Hematopoietic multipotent progenitor cell treated with erythropoietin and hydrocortisone succinate and interleukin-3 and kit ligand, for 6 days (in vitro differentiated cells): ENCODE data around the gene SLPI.
A peak's percentile ranks its signal among the peaks of the same experiment; 100 is the strongest.

Experiments used
- DNase-seq: peaks from one replicate; pipeline ENCODE4 v3.0.0-alpha.2; 2015

The SLPI gene, protein sequence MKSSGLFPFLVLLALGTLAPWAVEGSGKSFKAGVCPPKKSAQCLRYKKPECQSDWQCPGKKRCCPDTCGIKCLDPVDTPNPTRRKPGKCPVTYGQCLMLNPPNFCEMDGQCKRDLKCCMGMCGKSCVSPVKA

DNA sequence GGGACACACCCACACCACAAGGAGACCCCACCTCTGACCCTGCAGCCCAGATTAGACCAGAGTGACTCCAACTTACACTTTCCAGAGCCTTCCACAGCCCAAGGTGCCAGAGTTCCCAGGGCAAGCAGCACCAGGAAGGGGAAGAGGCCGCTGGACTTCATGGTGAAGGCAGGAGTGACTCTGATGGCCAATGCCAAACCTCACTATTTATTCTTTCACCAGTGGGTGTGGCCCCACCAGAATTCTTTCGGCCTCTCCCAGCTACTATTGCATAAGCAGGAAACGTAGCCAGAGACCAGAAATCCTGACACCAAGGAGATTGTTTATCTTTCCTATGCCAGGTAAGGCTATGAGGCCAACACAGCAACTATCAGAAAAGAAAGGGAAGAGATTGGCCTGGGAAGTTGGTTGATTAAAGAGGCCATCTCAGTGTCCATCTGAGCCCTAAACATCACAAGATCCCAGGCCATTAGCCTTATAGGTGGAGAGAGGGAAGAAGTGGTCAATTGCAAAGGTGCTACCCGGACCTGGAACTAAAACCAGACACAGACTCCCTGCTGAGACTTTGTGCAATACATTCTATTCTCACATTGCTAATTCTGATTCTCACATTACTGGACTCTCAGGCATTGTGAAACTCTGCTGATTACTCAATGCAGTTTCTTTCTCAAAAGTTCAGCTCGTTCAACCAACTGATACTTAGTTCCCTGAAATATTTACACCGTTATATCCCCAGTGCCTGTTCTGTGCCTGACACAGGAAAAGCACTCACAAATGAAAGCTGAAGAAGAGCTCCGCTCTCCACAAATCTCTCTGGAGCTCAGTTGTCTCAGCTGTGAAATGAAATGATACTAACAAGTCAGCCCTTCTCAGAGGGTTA lies at the start of gene SLPI:
Gene SLPI (minus strand): TSS at position 182 of the 880 bp plus-strand sequence. CDS start 21 bp downstream, at position 161.
- DNase-seq, result peak; percentile 62

DNA sequence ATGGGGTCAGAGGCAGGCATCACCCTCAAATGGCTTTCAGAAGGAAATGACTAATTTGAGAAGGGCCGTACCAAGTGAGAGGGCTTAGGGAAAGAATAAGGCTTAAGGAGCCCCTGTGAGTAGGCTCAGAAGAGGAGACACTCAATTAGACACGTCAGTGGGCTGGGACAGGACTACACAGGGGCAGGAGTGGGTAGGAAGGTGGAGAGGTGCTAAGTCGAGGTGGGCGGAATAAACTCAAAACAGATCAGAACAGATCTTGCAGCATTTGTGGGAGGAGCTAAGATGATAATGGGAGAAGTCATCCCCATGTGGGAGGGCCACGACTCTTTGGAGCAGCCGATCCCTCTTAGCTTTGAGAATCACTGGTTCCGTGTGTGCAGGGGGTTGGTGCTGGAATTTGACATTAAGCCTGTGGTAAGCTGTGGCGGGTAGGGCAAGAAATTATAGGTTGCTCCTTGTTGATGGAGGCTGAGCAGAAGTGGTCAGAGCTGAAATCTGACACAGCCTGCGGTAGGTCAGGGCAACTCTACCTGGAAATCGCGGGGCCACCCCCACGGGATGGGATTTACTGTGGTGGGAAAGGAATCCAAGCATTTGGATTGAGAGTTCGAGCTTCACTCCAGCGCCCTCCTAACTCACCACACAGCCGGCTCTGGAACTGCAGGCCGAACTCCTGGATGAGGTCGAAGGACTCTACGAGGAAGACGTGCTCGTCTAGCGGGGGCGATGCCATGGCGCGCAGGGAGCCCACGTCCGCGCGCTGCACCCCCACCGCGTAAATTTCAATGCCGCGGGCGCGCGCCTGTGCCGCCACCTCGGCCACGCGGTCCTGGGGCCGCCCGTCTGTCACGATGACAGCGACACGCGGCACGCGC lies 49.5 kb upstream of the SLPI start:
- DNase-seq, result no peak

DNA sequence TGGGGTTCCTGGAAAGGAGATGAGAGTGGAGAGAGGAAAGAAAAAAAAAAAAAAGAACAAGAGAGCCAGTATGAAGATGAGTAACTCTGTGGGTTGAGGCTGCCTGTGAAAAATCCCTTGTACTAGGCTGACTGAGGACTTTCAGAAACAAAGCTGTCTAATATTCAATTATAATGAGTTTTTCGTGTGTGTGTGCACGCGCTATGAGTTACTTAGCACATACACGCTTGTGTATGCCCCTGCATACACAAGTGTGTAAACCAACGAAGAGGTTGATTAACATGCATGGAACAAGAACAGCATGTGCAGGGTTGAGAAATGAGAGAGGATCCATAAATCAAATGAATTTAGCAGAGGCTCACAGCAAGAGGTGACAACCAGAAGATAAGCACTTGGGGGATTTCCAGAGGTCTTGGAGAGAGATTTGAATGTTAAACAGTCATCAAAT lies 47.5 kb upstream of the SLPI start:
- DNase-seq, result no peak

DNA sequence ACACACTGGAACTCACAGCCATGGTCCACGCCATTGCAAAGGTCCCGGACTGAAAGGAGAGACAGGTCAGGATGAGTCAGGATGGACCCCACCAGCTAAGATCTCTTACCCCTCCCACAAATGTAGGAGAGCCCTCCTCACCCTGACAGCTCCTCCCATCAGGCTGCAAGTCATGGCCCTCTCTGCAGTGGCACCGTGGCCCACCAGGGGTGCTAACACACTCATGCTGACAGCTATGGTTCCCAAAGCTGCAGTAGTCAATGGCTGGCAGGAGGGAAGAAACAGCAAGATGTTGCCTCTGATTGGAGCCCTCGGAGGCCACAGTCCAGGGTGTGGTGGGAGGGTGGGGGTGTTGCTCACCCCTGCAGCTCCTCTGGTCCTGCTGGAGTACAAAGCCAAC lies 46.6 kb upstream of the SLPI start:
- peak; percentile 86 for DNase-seq

DNA sequence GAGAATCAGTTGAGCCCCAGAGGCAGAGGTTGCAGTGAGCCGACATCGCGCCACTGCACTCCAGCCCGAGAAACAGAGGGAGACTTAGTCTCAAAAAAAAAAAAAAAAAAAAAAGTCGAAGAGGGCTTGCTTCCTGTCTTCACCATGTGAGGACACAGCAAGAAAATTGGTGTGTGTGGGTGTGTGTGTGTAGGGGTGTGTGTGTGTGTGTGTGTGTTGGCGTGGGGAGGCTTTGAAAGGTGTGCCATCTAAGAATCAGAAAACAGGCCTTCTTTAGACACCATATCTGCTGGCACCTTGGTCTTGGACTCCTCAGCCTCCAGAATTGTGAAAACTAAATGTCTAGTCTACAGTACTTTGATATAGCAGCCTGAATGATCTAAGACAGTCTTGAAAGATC lies 45.4 kb upstream of the SLPI start:
- no peak for DNase-seq

DNA sequence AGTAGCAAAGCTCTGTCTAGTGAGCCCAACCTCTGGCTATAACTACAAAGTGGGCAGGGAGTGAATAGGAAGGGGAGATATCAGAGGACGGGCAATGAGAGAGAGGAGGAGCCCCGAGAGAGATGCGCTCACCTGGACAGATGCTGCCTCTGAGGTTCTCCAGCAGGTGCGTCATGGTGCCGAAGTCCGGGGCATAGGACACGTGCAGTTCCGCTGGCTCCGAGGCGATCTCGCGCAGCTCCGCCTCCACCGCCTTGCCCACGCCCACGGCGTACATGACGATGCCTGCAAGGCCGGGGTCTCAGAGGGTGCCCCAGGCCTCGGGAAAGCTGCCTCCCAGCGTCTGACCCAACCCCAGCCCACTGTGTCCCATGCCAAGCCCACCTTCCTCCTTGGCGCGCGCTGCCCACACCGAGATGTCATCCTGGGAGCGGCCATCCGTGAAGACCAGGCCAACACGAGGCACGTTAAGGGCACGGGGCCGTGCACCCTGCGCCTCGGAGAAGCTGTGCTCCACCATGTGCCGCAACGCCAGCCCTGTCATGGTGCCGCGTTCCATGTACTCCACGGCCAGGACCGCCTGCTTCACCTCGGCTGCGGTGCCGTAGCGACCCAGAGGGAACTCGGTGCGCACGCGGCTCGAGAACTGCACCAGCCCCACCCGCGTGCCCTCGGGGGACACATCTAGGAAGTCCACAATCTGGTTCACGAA lies 43.6 kb upstream of the SLPI start:
- no peak for DNase-seq

DNA sequence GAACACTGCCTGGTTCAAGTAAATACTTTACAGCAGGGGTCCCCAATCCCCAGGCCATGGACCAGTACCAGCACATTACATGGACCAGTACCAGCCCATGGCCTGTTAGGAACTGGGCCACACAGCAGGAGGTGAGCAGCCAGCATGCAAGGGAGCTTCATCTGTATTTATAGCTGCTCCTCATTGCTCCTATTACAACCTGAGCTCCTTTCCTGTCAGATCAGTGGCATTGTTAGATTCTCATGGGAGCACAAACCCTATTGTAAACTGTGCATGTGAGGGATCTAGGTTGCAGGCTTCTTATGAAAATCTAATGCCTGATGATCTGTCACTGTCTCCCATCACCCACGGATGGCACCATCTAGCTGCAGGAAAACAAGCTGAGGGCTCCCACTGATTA lies 40.3 kb upstream of the SLPI start:
- no peak for DNase-seq

DNA sequence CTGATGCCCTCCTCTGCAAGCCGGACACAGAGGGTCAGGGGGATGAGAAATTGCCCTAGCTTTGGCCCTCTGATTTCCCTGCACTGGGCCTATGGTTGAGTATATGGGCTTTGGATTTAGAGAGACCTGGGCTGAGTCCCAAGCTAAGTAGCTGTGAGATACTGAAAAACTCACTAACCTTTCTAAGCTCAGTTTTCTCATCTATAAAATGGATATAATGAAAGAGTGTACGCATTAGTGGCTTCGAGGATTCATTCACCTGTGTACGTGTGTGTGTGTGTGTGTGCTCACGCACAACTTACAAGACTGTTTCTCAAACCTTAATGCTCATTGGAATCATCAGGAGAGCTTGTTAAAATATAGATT lies 39.6 kb upstream of the SLPI start:
- DNase-seq, result no peak

DNA sequence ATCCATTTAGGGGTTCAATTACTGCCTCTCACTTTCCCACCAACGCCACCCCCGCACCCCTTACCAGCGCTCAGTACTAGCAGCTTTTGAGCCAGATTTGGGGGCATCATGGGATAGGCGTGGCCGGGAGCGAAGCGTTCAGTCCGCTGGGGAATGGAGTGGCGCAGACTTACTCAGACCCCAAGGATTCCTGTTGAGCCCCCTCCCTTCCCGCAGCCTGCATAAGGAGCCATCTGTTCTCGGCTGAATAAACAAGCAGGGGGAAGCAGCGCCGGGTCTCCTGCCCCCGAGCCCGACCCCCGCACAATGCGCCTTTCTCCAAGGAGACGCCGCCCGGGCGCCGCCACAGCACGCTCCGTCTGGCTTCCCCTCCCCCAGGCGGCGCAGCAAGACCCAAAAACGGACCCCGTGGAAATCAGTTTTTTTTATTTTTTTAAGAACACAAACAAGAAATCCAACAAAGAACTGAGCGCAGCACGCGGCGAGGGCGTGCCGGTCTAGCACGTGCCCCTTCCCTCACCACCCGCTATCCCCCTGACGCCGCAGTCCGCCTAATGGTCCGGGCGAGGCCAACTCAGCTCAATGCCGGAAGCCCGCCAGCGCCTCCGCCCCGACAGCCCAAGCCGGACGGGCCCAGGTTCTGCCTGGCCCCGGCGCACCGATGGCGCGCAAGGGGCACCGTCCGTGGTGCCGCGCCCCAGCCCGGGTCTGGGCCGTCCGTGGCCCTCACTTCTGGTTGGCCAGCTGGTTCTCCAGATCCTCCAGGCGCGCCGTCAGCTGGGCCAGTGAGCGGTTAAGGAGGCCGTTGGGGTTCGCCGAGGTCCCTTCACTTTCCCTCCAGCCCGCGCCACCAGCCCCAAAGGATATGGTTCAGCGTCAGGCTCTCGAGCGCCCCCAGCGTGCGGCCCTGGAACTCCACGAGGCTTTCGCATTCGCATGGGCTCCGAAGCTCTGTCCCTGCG lies 39.0 kb upstream of the SLPI start:
- peak; percentile 88 for DNase-seq

DNA sequence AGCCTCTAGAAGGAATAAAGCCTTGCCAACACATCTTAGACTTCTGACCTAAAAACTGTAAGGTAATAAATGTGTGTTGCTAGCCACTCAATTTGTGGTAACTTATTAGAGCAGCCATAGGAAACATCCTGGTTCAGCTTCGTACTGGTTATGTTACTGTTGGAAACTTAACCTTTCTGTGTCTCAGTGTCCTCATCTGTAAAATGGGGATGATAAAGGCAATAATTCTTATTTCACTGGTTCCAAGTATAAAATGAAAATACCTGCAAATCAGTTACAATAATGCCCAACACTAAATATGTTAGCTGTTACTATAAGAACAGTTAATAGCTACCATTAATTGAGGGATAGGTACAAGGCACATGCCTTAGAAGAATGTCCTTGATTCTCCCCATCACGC lies 38.0 kb upstream of the SLPI start:
- no peak for DNase-seq

DNA sequence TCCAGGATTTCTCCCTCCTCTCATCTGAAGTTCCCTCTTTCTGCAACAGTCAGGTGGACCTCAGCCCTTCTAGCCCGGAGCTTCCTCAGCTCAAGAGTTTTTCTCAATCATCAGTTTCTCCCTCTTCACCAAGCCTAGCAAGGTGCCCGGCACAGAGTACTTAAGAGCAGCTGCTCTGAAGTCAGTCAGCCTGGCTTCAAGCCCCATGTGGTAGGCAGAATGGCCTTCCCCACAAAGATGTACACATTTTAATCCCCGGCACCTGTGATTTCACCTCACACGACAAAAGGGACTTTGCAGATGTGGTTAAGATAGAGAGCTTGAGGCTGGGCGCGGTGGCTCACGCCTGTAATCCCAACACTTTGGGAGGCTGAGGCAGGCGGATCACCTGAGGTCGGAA lies 37.2 kb upstream of the SLPI start:
- DNase-seq, result no peak

DNA sequence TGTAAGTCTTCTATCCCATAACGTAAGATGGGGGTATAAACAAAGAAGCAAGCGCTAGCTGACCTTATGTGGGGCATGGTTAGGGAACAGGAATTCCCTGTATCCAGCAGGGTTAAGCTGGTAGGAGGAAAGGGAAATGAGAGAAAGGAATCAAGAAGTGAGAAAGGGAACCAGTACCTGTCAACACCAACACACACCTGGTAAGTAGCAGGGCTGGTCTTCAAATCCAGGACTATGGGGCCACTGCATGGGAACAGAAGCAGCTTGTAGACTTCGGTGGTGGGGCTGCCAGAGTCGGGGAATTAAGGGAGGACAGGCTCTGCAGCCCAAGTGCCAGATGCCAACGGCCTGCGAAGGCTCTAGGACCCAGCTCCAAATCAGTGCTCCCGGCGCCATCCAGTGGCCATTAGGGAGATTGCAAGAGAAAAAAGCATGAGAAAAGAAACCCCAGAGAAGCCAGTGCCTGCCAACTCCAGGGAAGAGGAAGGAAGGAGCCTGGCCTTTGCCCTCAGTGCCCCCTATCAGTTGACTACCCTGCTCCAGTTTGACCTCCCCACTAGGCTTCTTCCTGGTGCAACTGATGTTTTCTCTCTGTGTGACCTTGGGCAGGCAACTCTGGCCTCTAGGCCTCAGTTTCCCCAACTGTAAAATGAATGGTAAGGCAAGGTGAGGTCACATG lies 36.5 kb upstream of the SLPI start:
- DNase-seq, result peak; percentile 89

DNA sequence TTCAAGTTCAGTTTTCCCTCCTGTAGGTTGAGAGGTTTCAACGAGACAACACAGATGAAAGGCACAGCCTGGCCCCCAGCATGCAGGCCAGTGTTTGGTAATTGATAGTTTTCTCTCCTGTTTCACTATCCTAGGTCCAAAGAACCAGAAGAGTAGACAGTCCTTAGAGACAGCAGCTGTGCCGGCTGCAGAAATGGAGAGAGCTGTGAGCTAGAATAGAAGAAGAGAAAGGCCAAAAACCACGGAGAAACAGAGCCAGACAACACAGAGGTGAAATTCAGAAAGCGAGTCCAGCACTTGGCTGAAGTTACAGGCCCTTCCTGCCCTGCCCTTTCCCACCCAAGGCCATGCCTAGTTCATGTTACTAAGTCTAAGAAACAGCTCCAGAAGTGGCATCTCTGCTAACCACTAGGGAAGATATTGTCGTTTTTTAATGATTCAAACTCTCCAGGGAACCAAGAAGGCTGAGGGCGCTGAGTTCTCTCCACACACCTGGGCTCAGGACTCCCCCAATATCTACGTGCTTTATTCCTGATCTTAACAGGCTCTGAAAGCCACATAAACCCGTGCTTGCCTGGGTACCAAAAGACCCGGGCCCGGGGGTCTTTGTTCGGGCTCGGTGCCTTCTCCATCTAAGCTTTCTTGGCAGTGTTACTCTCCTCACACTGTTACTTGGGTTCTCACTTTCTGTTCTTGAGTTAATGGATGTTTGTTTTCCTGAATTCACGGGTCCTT lies 35.7 kb upstream of the SLPI start:
- no peak for DNase-seq

DNA sequence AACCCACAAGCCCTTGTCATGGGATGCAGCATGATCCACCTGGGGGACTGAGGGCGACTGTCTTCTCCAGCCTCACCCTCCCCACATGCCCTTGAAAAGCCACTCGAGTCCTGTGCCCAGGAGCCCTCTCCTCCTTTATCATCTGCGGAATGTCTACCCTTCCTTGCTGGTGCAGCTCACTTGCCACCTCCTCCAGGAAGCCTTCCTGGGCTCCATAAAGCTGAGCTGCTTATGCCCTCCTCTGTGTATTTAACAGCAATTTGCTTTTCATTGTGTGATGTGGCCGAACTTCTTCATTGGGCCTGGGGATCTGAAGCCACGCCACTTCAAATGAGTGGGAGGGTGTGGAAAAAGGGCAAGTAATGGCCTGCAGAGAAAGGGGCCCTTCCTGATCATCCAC lies 34.5 kb upstream of the SLPI start:
- no peak for DNase-seq

DNA sequence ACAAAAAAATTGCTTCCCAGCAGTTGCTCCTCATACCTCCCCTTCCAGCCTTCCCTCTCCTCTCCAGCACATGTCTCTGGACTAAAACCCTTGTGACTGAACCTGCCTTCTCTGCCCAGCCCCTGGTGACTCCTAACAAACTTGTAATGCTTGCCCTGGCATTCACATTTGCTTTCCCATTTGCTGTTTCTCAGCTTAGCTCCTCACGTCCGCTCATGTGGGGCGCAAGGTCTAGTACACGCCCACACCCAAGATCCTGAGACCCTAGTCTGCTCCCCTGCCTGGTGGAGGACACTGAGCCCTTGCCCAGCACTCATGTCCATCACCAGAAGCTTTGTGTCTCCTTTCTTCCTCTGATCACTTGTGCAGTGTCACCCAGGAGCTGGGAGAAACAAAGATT lies 34.0 kb upstream of the SLPI start:
- DNase-seq, result no peak

DNA sequence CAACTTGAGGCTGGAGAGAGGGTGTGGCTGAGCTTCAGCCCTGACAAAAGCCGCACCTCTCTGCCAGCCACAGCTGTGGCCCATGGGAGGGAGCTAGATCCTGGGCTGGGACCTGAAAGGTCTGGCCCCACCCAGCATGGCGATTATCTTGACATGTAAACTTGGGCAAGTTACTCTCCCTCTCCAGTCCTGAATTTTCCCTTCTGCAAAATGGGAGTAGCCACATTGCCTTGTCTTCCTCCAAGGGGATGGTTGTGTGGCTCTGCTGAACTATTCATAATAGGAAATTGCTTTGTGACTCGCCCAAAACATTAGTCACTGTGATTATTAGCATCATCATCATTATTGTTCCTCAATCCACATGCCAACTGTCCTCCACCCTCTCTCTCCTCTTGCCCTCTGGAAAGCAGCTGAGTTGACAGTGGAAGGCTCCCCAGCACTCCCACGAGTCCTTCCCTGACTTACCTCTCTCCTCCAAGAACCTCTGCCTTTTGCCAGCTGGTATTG lies 29.2 kb upstream of the SLPI start:
- peak; percentile 49 for DNase-seq

DNA sequence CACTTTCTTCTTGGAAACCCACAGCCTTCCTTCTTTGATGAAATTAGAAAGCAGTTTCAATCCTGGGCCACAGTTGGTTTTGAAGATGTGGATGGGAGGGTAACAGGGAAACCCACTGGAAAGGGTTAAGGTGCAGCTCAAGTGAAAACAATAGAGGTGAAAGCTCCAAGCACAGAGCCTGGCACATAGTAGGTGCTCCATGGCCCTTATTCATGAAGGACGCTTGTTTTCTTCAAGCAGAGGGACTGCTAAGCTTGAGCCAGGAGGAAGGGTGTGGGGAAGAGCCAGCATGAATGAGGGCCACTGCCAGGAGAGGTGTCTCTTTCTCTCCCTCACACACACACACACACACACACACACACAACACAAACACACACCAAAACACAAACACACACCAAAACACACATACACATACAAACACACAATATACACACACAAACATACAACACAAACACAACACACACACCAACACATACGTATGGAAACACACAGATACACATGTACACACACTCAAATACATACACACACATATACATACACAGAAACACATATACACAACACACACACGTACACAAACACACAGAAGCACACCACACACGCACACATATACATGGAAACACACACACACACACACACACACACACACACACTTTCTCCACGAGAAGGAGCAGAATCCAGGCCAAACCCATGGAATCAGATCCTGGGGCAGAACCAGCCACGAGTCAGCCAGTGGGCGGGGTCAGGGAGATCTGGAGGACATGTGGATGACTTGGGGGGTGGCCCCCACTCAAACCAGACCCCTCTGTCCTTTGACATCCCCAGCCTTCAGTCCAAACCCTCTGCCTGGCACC lies 28.6 kb upstream of the SLPI start:
- DNase-seq, result no peak

DNA sequence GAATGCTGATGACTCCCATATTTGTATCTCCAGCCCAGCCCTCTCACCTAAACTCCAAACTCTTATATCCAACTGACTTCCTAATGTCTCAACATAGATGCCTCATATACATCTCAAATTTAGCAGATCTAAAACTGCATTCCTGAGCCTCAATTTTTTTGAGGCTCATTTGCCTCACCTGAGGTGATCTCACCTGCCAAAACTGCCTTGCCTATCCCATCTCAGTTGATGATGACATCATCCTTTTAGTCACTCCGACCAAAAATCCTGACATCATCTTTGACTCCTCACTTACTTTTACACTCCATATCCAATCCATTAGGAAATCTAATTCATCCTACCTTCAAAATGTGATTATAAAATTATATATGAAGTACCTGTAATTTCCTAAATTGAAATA lies 25.6 kb upstream of the SLPI start:
- DNase-seq, result no peak

DNA sequence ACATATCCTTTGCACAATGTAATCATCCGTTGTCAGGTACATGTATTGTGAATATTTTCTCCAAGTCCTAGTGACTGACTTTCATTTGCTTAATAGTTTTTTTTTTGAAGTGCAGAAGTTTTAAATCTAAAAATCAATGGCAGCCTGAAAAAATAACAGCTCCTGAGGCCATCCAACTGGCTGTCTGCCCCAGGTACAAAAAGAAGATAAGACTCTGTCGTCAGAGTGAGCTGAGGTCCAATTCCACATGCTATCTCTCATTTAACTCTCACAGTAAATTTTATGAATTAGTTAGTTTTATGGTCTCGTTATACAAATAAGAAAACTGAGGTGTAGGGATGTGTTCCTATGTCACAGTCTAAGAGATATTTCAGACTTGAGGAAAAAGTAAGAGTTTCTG lies 21.0 kb upstream of the SLPI start:
- DNase-seq, result no peak
